ENCODE data around the gene CCDC12. TPM values are rescaled to one million over a fixed set of nuclear protein-coding genes. Genes with fewer than 3 reads are reported as not detected.

The CCDC12 gene
- total and polyA plus RNA-seq, 9 of the 15 experiments (the other 6 are each of a cell fraction or from before 2014, with no cell fraction given) = 8.9 to 201 (median 86.9) TPM

- in situ Hi-C loops (cut with MboI) (no loop called here), intact Hi-C loops (cut with micrococcal nuclease) (loop anchor here (1.0 to 10.0 kb wide), 4 partner anchors 67 to 293 kb away; partner anchors contain the start of gene TMIE)
- ChIA-PET POLR2A (interaction anchor here (0.6 to 2.9 kb wide), 6 partner anchors 9 to 373 kb away, joined by 3 to 16 read pairs (median 4); partner anchors contain the start of gene NBEAL2), CTCF (ENCODE audit: low intra/inter-chr PET ratio) (interaction anchor here (0.9 to 3.8 kb wide), 4 partner anchors 65 to 132 kb away, joined by 3 to 33 read pairs (median 6); no protein-coding TSS in a partner anchor)
- DNase-seq (ENCODE audit: extremely low read depth in 1 of 4, low spot score in 3 of 4) (peak; percentile 84 to 88 (median 86)), ATAC-seq (peak; percentile 92), FAIRE-seq (peak; percentile 90)
- Histone ChIP-seq H3K79me2 (ENCODE audit: control insufficient read depth, insufficient read depth, low read length) (no peaks in the 10 kb centered on the region), H3K36me3 (ENCODE audit: control insufficient read depth, insufficient read depth, low read length) (peaks cover 98% of the 10 kb centered on the region), H3K9me3 (replicated peaks; ENCODE audit: control insufficient read depth, insufficient read depth, low read depth, low read length) (no peaks in the 10 kb centered on the region), H4K20me1 (replicated peaks; ENCODE audit: control insufficient read depth, insufficient read depth, low read length) (peaks cover 8% of the 10 kb centered on the region; the same call in 1 of the 2 replicates), H3K9ac (ENCODE audit: insufficient read depth in 1 of 2, low read depth in 2 of 2, low read length in 2 of 2) (peak overlapping the region in 1 of 2 experiments; percentile 63; a peak in 2 of 4 replicates), H3K4me1 (replicated peaks in 1 of 2; ENCODE audit: control insufficient read depth in 2 of 2, insufficient read depth in 2 of 2, low read length in 2 of 2) (peaks cover 0 to 64% of the 10 kb centered on the region in 2 experiments; a peak in 2 of 5 replicates), H3K9me1 (ENCODE audit: control insufficient read depth, insufficient read depth, low read length) (no peaks in the 10 kb centered on the region), H2AFZ (ENCODE audit: low read depth, low read length) (no peak overlapping the region), H3K4me3 (no peak overlapping the region), H3K27me3 (ENCODE audit: control insufficient read depth in 2 of 2, insufficient read depth in 2 of 2, low read length in 2 of 2) (no peaks in the 10 kb centered on the region), H3K27ac (ENCODE audit: extremely low read depth, low read depth, low read length) (no peak overlapping the region), H3K4me2 (ENCODE audit: insufficient read depth, low read length) (no peak overlapping the region)
- BruUV-seq (replicated peaks) = no TSS peak
- WGBS (ENCODE audit: insufficient coverage, low coverage, missing lambda C conversion rate) = 62% methylated on average over 27 of the region's 27 CpGs
- TF ChIP-seq ZBED1 (IDR thresholded peaks at IDR 0.05) (no peak), YY1 (IDR thresholded peaks at IDR 0.05; ENCODE audit: borderline replicate concordance in 1 of 3, control insufficient read depth in 1 of 3, extremely low read depth in 1 of 3, insufficient read depth in 3 of 3, insufficient read length in 1 of 3, insufficient replicate concordance in 2 of 3, low read depth in 1 of 3, low read length in 2 of 3) (peak in 1 of 3 experiments; percentile 1), ESRRA (IDR thresholded peaks at IDR 0.05; ENCODE audit: borderline replicate concordance, low read depth) (peak; percentile 24; the same call in 1 of the 2 replicates), HOXB6 (CRISPR knock-in tag; IDR thresholded peaks at IDR 0.05; ENCODE audit: borderline replicate concordance) (no peak), ARID2 (IDR thresholded peaks at IDR 0.05) (peak; percentile 95), KLF16 (IDR thresholded peaks at IDR 0.05) (0 out of 2 replicates have a peak, but pooled peaks have one; percentile 43), CREM (IDR thresholded peaks at IDR 0.05; ENCODE audit: low read depth) (peak; percentile 77), PML (IDR thresholded peaks at IDR 0.05; ENCODE audit: low read length) (0 out of 2 replicates have a peak, but pooled peaks have one; percentile 22), IRF2 (CRISPR knock-in tag; IDR thresholded peaks at IDR 0.05) (no peak), RUNX1 (IDR thresholded peaks at IDR 0.05; ENCODE audit: low read depth) (no peak), TFAP4 (CRISPR knock-in tag; IDR thresholded peaks at IDR 0.05; ENCODE audit: borderline replicate concordance) (peak; percentile 62; the same call in 1 of the 2 replicates), RBFOX2 (IDR thresholded peaks at IDR 0.05; ENCODE audit: low read depth, low read length) (peak; percentile 57), FOSL1 (tag; conservative IDR thresholded peaks at IDR 0.05) (no peak), ILK (tag; IDR thresholded peaks at IDR 0.05; ENCODE audit: borderline replicate concordance, low read depth) (no peak), RCOR1 (IDR thresholded peaks at IDR 0.05; ENCODE audit: borderline replicate concordance in 1 of 2, low read depth in 2 of 2, low read length in 2 of 2) (no peak), ZBTB17 (CRISPR knock-in tag; IDR thresholded peaks at IDR 0.05) (0 out of 2 replicates have a peak, but pooled peaks have one; percentile 41), E2F1 (CRISPR knock-in tag; IDR thresholded peaks at IDR 0.05) (peak; percentile 34; the same call in 1 of the 2 replicates)
- TF ChIP-seq, protein P1, sequence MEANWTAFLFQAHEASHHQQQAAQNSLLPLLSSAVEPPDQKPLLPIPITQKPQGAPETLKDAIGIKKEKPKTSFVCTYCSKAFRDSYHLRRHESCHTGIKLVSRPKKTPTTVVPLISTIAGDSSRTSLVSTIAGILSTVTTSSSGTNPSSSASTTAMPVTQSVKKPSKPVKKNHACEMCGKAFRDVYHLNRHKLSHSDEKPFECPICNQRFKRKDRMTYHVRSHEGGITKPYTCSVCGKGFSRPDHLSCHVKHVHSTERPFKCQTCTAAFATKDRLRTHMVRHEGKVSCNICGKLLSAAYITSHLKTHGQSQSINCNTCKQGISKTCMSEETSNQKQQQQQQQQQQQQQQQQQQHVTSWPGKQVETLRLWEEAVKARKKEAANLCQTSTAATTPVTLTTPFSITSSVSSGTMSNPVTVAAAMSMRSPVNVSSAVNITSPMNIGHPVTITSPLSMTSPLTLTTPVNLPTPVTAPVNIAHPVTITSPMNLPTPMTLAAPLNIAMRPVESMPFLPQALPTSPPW (CRISPR knock-in tag; IDR thresholded peaks at IDR 0.05) = peak; percentile 40; the same call in 1 of the 2 replicates
Measured at GRCh38 chr3:46998121-46998851, 21.7 kb upstream of the CCDC12 start.
